GM08714 (cell line): Measurements from ENCODE around the gene GMPR.
"Not testable (repeated sequence)": the region's sequence is repeated elsewhere in the genome, so short reads cannot be mapped to it uniquely, and the experiment has no call there.

Experiments used
- H3K4me3 ChIP-seq: fragments of 200-500 bp; sonication (Bioruptor generic); 2 replicates; pipeline ENCODE4 v1.5.1; 2014; ENCODE audit warnings: mild to moderate bottlenecking, low read length, inconsistent platforms
- ZNF274 ChIP-seq: IDR thresholded peaks from 2 replicates; pipeline ENCODE4 v1.6.1; 2012; ENCODE audit warnings: mild to moderate bottlenecking, low read depth, low read length

GMPR gene

GRCh38 chr6:16209539-16209938, 28.8 kb upstream of the GMPR start:
- no peak overlapping the region for H3K4me3 ChIP-seq
- TF ChIP-seq ZNF274, result no peak

- no peak overlapping the region for H3K4me3 ChIP-seq
- TF ChIP-seq ZNF274, result no peak
Observed at GRCh38 chr6:16212276-16212675, 26.1 kb upstream of the GMPR start.

- H3K4me3 ChIP-seq, result no peak overlapping the region
- TF ChIP-seq ZNF274, result no peak
Observed at GRCh38 chr6:16216501-16217155, 21.8 kb upstream of the GMPR start.

- no peak overlapping the region for H3K4me3 ChIP-seq
- no peak for TF ChIP-seq ZNF274
Observed at GRCh38 chr6:16217156-16217721, 21.1 kb upstream of the GMPR start.

GRCh38 chr6:16222826-16223225, 15.6 kb upstream of the GMPR start:
- no peak for TF ChIP-seq ZNF274
- no peak overlapping the region for H3K4me3 ChIP-seq

GRCh38 chr6:16223362-16223761, 15.0 kb upstream of the GMPR start:
- TF ChIP-seq ZNF274, result no peak
- H3K4me3 ChIP-seq, result no peak overlapping the region

- TF ChIP-seq ZNF274, result no peak
- no peak overlapping the region for H3K4me3 ChIP-seq
Observed at GRCh38 chr6:16224409-16224808, 14.0 kb upstream of the GMPR start.

- not testable (repeated sequence) for H3K4me3 ChIP-seq
Observed at GRCh38 chr6:16225062-16225731, 13.2 kb upstream of the GMPR start.

GRCh38 chr6:16226117-16227047, 12.0 kb upstream of the GMPR start:
- not testable (repeated sequence) for H3K4me3 ChIP-seq

GRCh38 chr6:16227048-16227562, 11.3 kb upstream of the GMPR start:
- H3K4me3 ChIP-seq, result no peak overlapping the region
- TF ChIP-seq ZNF274, result no peak

- no peak overlapping the region for H3K4me3 ChIP-seq
- no peak for TF ChIP-seq ZNF274
Observed at GRCh38 chr6:16227605-16228004, 10.8 kb upstream of the GMPR start.

GRCh38 chr6:16228043-16228442, 10.3 kb upstream of the GMPR start:
- no peak for TF ChIP-seq ZNF274
- no peak overlapping the region for H3K4me3 ChIP-seq

GRCh38 chr6:16228709-16229665, 9.4 kb upstream of the GMPR start:
- no peak overlapping the region for H3K4me3 ChIP-seq
- no peak for TF ChIP-seq ZNF274
